Esophagus muscularis mucosa (tissue), 4 donors: ENCODE measurements around the gene CAMK1D.

Experiments
- CTCF ChIP-seq, 3 experiments: fragments of 200-600 bp in 2 of 3; fragments of 450-650 bp in 1 of 3; sonication (generic) in 2 of 3; IDR thresholded peaks; one replicate each; pipeline ENCODE4 v1.5.1; 2017 to 2019; ENCODE audit warnings: antibody characterized with exemption in 3 of 3, mild to moderate bottlenecking in 2 of 3, moderate library complexity in 1 of 3
- EP300 ChIP-seq: sonication (generic); formaldehyde crosslinking; IDR thresholded peaks from one replicate; pipeline ENCODE4 v1.6.1; 2017; ENCODE audit warnings: antibody characterized with exemption
- POLR2AphosphoS5 ChIP-seq, 2 donors: sonication (generic); formaldehyde crosslinking; IDR thresholded peaks; one replicate each; pipeline ENCODE4 v1.6.1; 2017; ENCODE audit warnings: antibody characterized with exemption in 2 of 2

DNA sequence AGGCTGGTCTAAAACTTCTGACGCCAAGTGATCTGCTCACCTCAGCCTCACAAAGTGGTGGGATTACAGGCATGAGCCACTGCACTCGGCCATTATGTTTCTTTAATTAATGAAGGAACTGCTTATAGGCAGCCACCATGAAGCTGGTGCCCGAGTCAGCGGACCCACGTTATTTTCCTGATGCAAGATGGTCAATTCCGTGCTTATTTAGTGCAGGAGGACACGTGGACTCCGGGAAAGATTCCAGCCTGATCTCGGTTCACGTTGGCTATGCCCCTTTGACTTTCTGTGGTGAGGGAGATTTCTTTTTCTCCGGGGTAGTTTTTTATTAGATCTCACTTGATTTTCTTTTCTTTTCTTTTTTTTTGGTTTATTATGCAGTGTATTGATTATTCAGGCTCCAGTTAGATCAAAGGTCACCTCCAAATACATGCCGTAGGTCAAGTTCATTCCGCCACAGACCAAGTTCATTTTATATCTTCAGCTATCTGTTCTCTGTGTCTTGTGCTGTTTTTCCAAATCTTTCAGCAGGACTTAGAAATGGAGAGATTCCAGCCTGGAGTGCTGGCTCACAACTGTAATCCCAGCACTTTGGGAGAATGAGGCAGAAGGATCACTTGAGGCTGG lies 8.3 kb downstream of the CAMK1D start:
- TF ChIP-seq CTCF (IDR thresholded peaks at IDR 0.05) (no peak), EP300 (no peak), POLR2AphosphoS5 (IDR thresholded peaks at IDR 0.05) (no peak)
